Measurements from ENCODE around the gene MSLN. TPM values are rescaled to one million over a fixed set of nuclear protein-coding genes. Genes with fewer than 3 reads are reported as not detected.

The MSLN gene
- polyA plus RNA-seq, 5 donors: 9.5 to 33.2 (median 18.5) TPM

GRCh38 chr16:788399-789126 is 28.0 kb downstream of the MSLN start, which contains the start of gene CHTF18:
TSS of gene CHTF18 (plus strand) at chr16:788620. CDS start at chr16:788685, 65 bp downstream.
- peak; percentile 90 to 91 for DNase-seq

GRCh38 chr16:789191-789850 is 28.8 kb downstream of the MSLN start:
- no peak for DNase-seq

GRCh38 chr16:790086-790485 is 29.6 kb downstream of the MSLN start:
- DNase-seq: no peak

GRCh38 chr16:791131-791530 is 30.6 kb downstream of the MSLN start:
- no peak for DNase-seq

GRCh38 chr16:792221-792995 is 31.9 kb downstream of the MSLN start:
- DNase-seq: no peak

GRCh38 chr16:793414-793813 is 32.9 kb downstream of the MSLN start:
- DNase-seq: no peak

GRCh38 chr16:794091-794822 is 33.7 kb downstream of the MSLN start:
- DNase-seq: no peak

GRCh38 chr16:794853-795466 is 34.4 kb downstream of the MSLN start:
- no peak for DNase-seq

- no peak for DNase-seq
These were observed 35.2 kb downstream of the MSLN start for GRCh38 chr16:795580-796229.

- no peak for DNase-seq
These were observed 36.0 kb downstream of the MSLN start for GRCh38 chr16:796296-797119.

- no peak for DNase-seq
These were observed 36.5 kb downstream of the MSLN start for GRCh38 chr16:797120-797420.

- no peak for DNase-seq
These were observed 37.2 kb downstream of the MSLN start for GRCh38 chr16:797686-798085.

GRCh38 chr16:798666-799065 is 38.1 kb downstream of the MSLN start:
- DNase-seq: no peak

GRCh38 chr16:799111-799947 is 38.8 kb downstream of the MSLN start:
- DNase-seq: no peak

- DNase-seq: no peak
These were observed 39.7 kb downstream of the MSLN start, which contains the start of gene GNG13 for GRCh38 chr16:799948-800833. TSS of gene GNG13 (minus strand) at chr16:800734. CDS start at chr16:799077, 1,657 bp downstream.

GRCh38 chr16:800834-801511 is 40.4 kb downstream of the MSLN start:
- no peak for DNase-seq

GRCh38 chr16:801584-802363 is 41.2 kb downstream of the MSLN start:
- no peak for DNase-seq
